LNCAP (cell line): ENCODE results near the gene EFNA5.
A peak's percentile ranks its signal among the peaks of the same experiment; 100 is the strongest.

Source experiments
- CTCF ChIP-seq: fragments of 450-650 bp; IDR thresholded peaks from 2 replicates; pipeline ENCODE4 v1.5.1; 2017; ENCODE audit warnings: mild to moderate bottlenecking

EFNA5 gene

DNA sequence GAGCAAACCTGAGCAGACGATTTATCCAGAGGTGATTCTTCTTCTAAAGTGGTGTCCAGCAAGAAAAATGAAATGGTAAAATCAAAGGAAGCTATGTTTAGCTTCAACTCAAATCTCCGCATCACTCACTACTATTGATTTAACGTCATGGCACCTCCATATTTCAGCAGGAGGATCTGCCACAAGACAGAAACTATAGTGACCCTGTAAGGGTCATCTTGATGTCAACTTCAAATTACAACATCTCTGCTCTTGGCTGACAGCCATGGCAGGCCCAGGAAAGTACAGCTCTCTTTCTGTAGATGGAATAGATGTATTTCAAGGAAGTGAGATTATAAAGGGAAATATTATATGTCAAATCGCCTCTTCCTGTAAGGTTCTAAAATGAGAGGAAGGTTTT lies 10.1 kb upstream of the EFNA5 start:
- no peak for TF ChIP-seq CTCF

- TF ChIP-seq CTCF: no peak
Measured at GRCh38 chr5:107680099-107680498, 9.4 kb upstream of the EFNA5 start.

DNA sequence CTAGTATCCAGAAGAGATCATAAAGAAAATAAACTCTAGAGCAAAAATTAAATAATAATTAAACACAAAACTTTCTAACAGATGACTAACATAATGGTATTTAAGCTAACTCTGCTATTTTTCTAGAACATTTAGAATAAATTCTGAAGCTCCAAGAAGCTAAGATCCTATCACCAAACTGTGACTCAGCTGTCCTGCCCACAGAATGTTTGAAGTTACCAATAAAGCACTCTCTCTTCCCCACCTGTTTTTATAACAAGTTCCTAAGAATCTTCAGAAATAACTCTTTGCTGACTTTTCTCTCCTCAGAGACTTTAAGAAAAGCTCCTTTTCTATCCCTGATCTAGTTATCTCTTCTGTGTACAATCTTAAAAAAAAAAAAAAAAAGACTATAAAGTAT lies 6.0 kb upstream of the EFNA5 start:
- TF ChIP-seq CTCF: no peak

GRCh38 chr5:107675201-107675600 lies 4.5 kb upstream of the EFNA5 start:
- no peak for TF ChIP-seq CTCF

DNA sequence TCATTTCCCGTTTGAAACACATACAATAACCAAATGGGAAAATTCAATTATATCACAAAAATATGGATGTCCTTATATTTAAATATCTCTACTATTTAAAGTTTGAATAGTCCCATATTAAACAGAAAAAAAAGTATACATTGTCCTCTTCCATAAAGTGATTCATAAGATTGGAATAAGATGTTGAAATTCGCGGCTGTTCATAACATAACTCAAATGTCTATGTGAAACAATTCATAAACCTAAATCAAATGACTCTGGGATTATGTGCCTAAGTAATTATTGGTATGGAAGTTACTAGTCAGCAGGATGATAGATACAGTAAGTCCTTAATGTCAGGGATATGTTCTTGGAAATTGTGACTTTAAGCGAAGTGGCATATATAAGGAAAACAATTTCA lies 3.9 kb upstream of the EFNA5 start:
- no peak for TF ChIP-seq CTCF

GRCh38 chr5:107673368-107674136 lies 2.8 kb upstream of the EFNA5 start:
- peak; percentile 98 for TF ChIP-seq CTCF

GRCh38 chr5:107673039-107673367 lies 2.3 kb upstream of the EFNA5 start:
- TF ChIP-seq CTCF: no peak
